NCI-H2107 (cell line): ENCODE measurements around the gene EZH2.

Experiments used
- DNase-seq: peaks from one replicate; lab custom pipeline; 2025; lab: John Stamatoyannopoulos, UW

The EZH2 gene

DNA sequence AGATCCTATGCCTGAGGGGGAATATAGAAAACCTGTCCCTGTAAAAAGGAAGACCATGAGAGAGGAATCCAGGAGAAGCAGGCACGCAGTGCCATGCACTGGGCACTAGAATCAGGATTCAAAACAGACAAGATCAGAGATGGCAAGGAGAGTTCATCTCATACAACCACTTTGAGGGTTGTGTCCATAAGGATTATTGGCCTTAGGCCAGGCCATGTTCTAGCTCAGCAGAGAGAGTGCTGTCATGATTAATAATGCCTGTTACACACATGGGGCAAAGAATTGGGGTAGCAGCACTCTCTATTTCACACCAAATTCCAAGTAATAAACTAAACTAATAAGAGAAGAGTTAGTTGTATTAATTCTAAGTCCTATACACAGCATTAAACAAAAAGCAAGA is 29.1 kb downstream of the EZH2 start:
- DNase-seq = no peak

DNA sequence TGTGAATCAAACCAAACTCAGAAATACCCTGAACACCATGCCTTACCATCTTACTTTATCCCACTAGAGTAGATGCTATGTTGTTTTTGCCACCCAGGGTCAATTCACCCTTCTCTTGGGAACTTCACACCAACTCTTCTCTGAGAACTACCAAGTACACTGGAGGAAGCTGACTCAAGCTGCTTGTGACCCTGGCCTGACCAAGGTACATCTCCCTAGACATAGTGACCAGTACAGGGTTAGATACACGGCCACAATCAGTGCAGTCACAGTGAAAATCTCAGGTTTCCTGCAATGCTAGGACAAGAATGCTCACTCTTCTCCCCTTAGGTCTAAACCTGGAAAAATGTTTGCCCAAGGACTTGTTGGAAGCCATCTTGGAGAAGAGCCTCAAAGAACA is 31.8 kb downstream of the EZH2 start:
- DNase-seq = no peak

DNA sequence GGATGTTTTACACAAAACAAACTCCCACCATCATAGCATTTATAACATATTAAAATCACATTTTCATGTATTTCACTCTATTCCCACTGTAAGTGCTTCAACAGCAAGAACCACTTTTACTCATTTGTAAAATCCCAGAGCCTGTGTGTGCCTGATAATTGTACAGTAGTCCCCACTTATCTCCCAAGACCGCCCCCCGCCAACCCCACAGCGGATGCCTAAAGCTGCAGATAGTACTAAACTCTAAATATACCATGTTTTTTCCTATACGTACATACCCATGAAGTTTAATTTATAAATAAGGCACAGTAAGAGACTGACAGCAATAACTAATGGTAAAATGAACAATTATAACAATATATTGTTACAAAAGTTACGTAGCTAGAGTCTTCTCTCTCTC is 33.5 kb downstream of the EZH2 start:
- DNase-seq = no peak

DNA sequence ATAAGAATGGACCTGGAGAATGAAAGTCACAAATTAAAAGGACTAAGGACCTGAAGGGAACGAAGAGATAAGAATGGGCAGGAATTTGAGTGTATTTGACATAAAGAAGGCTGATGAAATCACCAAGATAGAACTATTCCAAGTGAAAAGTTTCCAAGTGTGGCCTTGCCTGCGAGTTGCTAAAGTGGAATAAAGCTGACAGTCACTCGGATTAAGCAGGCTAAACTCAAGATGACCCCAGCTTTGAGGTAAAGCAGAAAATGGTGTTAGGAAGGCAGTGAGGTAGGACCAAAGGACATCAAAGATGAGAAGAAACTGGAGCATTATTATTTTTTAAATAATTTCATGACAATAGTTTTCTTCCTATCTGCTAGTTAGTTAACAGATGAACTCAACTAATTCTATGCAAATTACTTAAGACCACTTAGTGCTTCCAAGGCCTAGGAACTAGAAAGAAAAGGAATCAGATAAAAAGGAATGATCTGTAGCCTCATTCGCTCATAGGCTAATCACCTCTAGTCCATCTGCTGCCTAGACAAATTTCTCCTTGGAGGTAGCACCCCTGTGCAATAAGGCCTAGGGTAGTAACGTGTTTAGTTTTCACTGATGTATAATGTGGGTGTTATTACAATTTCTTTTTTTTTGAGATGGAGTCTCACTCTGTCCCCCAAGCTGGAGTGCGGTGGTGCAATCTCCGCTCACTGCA is 34.5 kb downstream of the EZH2 start:
- no peak for DNase-seq

DNA sequence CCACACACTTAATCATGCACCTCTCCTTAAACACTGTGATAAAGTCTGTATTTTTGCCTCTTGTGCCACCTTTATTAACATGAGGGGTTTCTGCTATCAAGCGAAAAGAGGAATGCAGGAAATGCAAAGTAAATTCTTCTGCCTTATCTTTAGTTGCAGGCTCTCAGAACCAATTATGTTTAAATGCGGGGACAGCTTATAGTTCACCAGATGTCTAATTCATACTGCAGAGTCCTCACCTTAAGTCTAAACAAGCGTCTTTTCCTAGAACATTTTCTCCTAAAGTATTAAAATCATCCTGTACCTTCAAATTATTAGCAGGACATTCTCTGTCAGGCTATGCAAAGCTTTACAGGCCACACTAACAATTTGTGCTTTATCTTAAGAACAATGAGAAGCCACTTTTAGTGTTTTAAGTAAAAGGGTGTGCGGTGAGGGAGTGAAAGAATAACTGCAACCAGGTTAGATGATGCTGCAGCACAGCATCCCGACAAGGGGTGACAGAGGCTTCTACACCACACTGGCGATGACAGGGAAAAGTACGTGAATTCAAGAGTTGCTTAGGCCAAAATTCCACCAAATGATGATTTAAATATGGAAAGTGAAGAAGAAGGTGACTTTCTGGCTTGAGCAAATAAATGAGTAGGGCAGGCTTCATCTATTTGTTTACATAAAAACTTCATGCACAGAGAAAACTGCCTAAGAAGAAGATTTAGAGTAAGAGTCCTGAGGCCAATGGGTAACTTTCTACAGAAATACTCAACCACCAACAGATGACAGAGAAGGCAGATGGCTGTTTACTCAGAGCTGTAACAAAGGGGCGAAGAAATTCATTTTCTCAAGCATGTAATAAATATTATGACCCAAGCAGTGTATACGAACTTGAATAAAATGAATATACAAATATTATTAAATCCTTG is 36.0 kb downstream of the EZH2 start:
- DNase-seq = no peak

DNA sequence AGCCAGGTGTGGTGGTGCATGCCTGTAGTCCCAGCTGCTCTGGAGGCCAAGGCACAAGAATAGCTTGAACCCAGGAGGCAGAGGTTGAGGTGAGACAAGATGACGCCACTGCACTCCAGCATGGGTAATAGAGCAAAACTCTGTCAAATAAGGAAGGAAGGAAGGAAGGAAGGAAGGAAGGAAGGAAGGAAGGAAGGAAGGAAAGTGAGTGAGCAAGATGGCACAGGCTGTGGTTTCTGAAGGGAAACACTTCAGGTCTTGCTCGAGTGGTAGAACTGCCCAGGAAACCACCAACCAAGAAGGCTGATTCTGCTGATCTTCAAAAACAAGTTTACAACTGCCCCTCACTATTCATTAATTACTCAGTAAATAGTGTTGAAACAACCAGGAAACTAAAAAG is 45.2 kb downstream of the EZH2 start:
- DNase-seq = no peak

DNA sequence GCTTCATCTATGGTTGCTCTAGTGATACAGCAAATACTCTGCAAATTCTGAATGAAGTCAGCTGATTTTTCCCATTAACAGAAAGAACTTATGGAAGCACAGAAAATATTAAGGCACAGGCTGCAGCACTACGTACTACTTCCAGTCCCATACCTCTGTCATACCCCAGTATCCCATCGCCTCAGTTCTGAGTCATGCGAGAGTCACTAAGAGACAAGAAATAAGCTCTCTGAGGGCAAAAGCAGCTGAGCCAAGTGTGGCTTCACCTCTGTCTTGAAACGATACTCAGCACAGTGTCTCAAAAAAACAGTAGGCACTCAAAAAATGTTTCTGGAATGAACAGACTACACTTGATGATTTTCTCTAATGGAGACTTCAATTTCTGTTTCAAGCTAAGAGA is 48.2 kb downstream of the EZH2 start:
- no peak for DNase-seq

DNA sequence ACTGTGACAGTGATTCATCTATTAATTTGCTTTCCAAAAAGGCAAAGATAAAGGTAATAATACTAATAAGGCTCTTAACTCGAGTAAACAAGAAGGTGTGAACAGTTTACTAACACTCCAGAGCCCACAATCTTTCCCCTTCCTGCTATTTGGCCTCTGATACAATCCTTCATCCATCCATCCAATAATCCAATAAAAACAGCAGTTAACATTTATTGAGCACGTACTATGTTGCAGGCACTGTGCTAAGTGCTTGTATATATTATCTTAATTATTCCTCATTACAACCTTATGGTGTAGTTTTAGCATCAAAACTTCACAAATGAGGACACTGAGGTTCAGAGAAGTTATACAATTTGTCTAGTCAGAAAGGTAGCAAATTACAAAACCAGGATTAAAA is 49.5 kb downstream of the EZH2 start:
- no peak for DNase-seq

DNA sequence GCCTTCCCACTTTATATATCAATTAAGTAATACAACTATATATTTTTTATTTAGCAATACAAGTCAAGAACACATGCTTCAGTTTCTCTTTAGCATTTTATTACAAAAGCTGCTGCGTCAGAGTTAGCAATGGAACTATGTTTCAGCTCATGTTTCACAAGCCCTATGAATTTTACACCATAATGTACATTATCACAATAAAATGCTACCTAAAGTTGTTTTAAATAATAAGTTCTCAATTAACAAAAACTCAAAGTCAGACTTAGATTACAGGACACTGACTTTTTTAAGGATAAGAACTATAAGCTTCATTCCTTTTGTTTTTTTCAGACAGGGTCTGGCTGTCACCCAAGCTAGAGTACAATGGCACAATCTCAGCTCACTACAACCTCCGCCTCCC is 52.3 kb downstream of the EZH2 start:
- no peak for DNase-seq

DNA sequence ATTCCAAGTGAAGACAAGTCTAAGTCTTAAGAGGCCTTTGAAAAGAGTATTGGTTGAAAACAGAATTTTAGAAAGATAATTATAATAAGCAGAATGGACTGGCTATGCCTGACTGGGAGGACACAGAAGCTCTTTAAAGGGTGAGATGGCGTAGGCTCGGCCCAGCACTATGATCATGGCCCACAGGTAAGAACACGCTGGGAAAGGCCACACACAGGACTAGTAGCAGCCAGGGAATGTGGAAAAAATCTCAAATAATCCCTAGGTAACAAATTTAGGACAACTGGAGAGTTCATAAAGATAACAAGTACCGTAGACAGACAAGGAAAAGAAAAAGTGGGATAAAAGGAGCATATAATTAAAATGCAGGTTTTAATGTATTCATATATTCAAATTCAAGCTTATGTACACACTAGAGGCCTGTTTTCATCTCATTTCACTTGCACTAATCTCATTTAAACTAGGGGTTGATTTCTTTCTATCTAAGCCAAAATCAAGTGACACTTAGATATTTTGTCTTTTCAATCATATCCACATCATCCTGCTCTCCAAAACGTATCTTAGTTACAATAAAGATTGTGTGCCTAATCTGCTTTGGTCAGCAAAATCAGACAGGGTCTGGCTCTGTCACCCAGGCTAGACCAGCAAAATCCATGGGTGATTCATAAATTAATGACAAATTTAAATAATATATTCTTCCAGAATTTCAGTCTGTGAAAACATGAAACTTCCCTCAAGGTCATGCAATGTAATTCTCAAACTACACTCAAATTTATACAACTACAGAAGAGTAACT is 53.0 kb downstream of the EZH2 start:
- DNase-seq = no peak

DNA sequence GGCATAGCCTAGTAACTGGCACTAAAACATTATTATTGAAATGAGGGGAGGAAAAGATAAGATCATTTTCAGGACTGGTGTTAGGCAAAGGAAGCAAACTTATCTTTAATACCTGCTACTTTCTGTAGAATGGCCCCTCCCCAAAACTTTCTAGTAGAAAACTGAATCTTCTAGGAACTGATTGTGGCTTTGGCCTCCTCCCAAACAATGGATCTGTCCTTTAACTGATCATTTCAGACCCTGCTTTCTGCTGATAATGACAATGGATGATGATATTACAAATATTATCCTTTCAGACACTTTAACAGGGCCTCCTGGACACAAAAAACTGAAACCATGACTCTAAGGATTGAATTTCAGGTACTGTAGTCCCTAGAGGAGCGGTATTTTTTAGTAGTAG is 55.1 kb downstream of the EZH2 start:
- no peak for DNase-seq

DNA sequence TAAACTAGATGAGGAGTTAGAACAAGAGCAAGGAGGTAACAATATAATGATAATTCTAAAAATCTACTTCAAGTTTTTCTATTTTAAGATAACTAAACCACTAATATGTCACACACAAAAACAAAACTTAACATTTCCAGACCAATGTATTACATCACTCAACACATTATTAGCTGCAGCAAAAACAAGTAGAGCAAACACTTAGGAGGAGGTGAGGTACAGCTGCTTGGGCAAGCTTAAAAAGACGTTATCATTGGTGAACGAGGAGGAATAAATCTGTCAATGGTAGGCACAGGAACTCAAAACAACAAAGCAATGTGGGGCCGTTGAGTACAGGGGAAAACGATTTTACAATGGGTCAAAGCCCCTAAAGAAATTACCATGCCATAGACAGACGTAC is 58.8 kb downstream of the EZH2 start:
- no peak for DNase-seq

DNA sequence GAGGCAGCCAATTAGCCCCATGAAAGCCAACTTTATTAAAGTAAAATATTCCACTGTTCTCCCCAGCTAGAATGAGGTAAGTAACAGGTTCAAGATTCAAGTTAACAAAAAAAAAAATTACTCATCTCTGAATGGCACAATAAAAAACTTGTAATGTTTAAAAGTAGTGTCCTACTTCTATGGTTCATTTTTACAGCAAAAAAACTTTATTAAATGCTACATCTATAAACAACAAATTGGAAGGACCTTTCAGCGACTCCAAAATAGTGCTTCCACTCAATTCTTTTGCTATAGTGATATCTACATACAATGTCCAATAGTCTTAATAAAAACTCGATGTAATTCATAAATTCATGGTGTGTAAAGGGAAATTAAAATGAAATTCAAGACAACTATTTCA is 59.2 kb downstream of the EZH2 start:
- DNase-seq = no peak

DNA sequence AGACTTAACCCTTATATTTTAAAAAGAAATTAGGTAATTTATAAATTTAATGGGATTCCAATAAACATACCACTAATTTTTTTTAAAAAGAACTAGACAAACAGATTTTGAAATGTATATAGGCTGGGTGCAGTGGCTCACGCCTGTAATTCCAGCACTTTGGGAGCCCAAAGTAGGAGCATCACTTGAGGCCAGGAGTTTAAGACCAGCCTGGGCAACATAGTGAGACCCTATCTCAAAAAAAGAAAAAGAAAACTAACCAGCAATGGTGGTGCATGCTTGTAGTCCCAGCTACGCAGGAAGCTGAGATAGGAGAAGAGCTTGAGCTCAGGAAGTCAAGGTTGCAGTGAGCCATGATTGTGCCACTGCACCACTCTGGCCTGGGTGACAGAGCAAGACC is 62.7 kb downstream of the EZH2 start:
- no peak for DNase-seq

DNA sequence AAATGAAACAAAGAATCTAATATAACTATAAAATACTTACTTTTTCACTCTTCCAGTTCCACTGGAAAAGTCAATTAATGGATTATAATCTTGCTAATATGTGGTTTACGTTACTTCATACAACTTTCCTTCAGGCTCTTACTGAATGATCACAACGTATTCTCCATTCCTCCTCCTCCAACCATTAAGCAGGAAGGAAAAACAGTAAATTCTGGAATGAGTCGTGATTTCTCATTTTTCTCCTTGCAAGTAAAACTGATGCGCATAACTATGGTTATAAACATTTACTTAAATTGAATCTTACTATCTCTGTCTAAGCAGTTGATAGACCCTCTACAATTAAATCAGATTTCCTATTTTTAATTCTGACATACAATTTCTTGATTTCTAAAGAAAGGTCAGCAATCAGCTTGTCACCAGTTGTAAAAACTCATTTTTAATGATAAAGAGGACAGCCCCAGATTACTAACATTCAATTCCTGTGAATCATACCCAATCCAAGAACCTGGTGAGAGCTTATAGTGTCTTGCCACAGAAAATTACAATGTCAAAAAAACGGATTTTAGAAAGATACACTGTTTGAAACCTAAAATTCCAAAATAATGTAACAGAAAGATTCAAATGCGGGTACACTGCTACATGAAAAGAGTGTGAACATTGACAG is 64.3 kb downstream of the EZH2 start:
- DNase-seq = no peak

DNA sequence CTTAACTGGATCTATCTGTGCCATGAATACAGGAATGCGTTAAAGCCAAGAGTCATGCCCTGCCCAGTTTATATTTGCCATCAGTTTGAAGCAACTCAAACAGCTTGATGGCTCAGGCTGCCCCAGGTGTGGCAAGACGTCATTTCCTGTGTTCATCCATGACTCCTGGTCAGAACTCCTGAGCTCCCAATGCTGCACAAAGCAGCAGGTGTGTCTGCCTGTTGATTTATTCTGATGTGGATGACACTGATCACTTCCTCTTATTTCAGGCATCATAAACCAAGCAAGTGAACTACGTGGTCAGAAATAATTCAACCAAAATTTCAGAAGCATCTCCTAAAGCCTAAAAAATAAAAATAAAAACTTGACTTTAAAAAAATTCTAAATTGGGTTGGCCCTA is 68.5 kb downstream of the EZH2 start:
- no peak for DNase-seq

DNA sequence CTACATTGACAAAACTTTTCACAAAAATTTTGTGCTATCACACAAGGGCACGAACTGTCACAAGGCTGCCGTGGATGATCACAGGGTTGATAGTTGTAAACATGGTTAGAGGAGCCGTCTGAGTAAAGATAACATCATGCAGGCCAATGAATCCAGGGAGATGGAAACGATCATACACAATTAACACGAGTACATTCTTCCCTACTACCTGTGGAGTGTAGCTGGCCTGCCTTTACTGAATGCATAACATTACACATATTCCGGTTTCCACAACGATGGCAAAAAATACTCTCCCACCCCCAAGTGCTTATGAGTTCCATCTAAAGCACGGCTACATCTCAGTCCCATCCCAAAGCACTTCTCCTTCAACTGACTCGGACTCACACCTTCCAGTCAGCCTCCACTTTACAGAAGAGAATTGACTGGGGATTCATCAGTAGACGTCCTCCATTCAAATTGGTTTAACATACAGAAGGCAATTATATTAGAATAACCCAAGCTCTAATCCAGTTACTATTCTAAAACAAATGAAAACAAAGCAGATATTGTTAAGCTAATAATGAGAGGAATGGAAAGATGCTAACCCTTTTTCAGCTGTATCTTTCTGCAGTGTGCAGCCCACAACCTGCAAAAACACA is 69.0 kb downstream of the EZH2 start:
- no peak for DNase-seq

DNA sequence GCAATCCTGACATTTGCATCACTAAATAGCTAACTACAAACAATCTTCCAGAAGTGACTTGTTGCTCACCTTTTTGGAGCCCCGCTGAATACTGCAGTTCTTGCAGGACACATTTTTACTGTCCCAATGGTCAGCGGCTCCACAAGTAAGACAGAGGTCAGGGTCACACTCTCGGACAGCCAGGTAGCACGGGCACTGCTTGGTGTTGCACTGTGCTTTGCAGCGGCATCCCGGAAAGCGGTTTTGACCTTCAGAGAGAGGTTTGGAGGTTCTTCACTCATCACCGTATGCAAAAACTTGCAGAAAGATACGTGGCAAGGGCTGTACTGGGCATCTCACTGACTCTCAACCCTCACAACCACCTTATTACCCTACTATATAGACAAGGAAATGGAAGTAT is 70.2 kb downstream of the EZH2 start:
- DNase-seq = no peak

DNA sequence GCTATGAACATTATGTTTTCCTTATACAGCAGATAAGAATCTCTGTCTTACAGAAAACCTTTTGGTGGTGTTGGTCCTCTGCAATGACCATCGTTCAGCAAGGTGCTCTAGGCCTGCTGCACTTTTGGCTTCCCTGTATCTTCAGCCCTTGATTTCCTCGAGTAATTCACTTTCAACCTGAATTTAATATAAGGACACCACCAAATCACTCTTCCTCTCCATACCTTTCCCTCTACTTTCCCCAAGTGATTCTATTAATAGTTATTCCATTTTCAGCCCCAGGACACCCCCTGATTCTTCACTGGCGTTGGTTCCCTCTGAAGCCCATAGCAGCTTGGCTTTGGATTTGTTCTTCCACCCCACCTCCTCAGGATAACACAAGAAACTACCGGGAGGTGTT is 72.2 kb downstream of the EZH2 start:
- DNase-seq = no peak

DNA sequence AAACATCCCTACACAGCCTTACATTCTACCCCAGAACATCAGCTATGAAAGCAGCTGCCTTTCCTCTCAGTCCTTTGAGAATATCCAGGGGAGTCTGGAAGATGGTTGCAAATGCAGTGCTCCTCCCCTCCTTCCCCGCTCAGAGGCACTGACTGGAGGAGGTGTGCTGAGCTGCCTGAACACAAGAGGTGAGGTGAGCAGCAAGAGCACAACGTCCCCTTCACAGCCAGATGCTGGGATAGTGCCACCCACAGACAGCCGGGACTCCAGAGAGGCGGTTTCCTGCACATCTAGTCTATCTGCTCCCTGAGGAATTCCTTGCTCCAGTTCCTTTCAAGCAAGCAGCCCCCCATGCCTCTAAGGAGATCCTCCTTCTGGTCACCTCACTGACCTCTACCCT is 74.2 kb downstream of the EZH2 start:
- no peak for DNase-seq

DNA sequence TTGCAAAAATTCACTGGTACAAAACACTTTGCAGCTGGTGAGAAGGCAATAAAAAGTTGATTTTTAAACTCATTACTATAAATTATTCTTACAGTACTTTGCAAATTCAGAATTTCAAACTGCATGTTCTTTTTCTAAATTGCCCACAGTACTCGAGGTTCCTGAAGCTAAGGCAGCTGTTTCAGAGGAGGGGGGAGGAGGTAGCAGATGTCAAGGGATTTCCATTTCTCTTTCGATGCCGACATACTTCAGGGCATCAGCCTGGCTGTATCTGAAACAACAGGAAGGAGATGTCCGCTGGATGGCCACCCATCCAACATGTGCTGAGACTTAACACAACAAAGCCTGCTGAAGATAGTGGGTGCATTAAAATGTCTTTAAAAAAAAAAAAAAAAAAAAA is 76.7 kb downstream of the EZH2 start:
- no peak for DNase-seq

DNA sequence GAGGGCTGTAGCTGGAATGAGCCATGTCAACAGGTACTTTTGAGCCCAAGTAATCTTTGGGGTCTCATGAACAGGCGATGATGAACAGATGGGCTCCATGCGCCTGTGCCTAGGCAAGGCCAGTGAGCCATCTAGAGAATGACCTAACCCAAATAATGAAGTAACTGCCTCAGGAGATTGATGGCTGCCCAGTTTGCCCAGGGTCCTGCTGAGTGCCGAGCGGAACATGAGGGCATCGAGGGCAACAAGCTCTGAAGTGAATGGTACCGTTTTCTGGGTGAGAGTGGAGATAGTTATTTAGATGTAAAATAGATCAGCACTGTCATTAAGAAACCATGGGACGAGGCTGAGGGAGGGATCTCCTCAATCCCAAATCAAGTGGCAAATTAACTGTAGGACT is 77.9 kb downstream of the EZH2 start:
- DNase-seq = no peak
